Mucosa of descending colon (tissue), 3 donors: Measurements from ENCODE around the gene SLFN12L. TPM values are rescaled to one million over a fixed set of nuclear protein-coding genes. Genes with fewer than 3 reads are reported as not detected.
A peak's percentile ranks its signal among the peaks of the same experiment; 100 is the strongest.
"Not testable (repeated sequence)": the region's sequence is repeated elsewhere in the genome, so short reads cannot be mapped to it uniquely, and the experiment has no call there.

ENCODE experiments used
- ATAC-seq: fragments of 200-7000 bp; cut with Tn5 transposase; one replicate; pipeline ENCODE4 v1.9.1; 2020; ENCODE audit warnings: mild to moderate bottlenecking, moderate library complexity
- DNase-seq, 3 donors: peaks; one replicate each; pipeline ENCODE4 v3.0.0-alpha.2; 2020
- H3K36me3 ChIP-seq: fragments of 200-600 bp; one replicate; pipeline ENCODE4 v1.8.0; 2021; ENCODE audit warnings: low read depth, mild to moderate bottlenecking
- H3K4me1 ChIP-seq: fragments of 200-600 bp; one replicate; pipeline ENCODE4 v1.8.0; 2021; ENCODE audit warnings: low read depth, mild to moderate bottlenecking
- H3K4me3 ChIP-seq: fragments of 200-600 bp; one replicate; pipeline ENCODE4 v1.8.0; 2021; ENCODE audit warnings: mild to moderate bottlenecking
- H3K9me3 ChIP-seq: fragments of 200-600 bp; one replicate; pipeline ENCODE4 v1.8.0; 2021; ENCODE audit warnings: mild to moderate bottlenecking
- intact Hi-C, 2 donors: fragments of 100-400 bp; cut with DNase I in 1 of 2; cut with micrococcal nuclease in 1 of 2; formaldehyde crosslinking; loops; one replicate each; pipeline versions ENCODE4 v1.11.0 to v1.11.1; 2022; cut with DNase I, micrococcal nuclease
- total RNA-seq, 3 donors: library from RNA; stranded (reverse); fragmentation: NEBNext Ultra II Directional in 2 of 3; extraction: Animal tissue kit (Norgen Biotek cat#: 25700) in 2 of 3; gene quantifications; one replicate each; pipeline versions ENCODE4 v1.2.1 to v1.2.4, GENCODE V29; 2021 to 2023
- TF ChIP-seq, protein P1 (sequence below): fragments of 200-600 bp; IDR thresholded peaks from one replicate; pipeline ENCODE4 v1.8.0; 2022; ENCODE audit warnings: antibody characterized with exemption, mild to moderate bottlenecking
- donor health status: DM: no; HTN: no; CAD: no; lungs with moderate emphysema.
- donor health status: DM: no; HTN: no; CAD: no.
- donor health status: DM: no; HTN: yes; CAD: no.

SLFN12L gene
- total RNA-seq, 3 donors from 2014 or later: 1.5 to 2.9 (median 2.9) TPM

DNA sequence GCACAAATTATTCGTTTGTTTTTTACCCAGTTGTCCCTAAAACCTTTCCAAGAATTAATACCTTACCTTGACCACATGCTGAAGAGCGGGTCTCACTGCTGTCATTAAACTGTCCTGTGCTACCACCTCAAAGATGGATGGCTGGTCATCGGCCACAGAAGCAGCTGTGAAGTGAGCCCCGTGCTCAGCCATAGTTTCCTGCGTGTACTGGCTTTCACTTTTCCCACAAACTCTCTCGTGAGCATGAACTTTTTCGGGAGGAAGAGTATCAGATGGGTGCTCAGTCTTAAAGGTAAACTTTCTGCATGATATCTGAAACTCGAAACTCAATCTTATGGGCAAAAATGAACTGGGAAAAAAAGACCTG is 40.3 kb upstream of the SLFN12L start:
- intact Hi-C loops: no loop called here
- ATAC-seq (peak; percentile 32), DNase-seq (peak in 1 of 3 donors; percentile 43)
- H3K9me3 ChIP-seq: no peaks in the 10 kb centered on the region
- H3K36me3 ChIP-seq: no peaks in the 10 kb centered on the region
- peak overlapping the region; percentile 54 for H3K4me3 ChIP-seq
- H3K4me1 ChIP-seq: no peaks in the 10 kb centered on the region
- TF ChIP-seq, protein P1, sequence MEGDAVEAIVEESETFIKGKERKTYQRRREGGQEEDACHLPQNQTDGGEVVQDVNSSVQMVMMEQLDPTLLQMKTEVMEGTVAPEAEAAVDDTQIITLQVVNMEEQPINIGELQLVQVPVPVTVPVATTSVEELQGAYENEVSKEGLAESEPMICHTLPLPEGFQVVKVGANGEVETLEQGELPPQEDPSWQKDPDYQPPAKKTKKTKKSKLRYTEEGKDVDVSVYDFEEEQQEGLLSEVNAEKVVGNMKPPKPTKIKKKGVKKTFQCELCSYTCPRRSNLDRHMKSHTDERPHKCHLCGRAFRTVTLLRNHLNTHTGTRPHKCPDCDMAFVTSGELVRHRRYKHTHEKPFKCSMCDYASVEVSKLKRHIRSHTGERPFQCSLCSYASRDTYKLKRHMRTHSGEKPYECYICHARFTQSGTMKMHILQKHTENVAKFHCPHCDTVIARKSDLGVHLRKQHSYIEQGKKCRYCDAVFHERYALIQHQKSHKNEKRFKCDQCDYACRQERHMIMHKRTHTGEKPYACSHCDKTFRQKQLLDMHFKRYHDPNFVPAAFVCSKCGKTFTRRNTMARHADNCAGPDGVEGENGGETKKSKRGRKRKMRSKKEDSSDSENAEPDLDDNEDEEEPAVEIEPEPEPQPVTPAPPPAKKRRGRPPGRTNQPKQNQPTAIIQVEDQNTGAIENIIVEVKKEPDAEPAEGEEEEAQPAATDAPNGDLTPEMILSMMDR: no peak

DNA sequence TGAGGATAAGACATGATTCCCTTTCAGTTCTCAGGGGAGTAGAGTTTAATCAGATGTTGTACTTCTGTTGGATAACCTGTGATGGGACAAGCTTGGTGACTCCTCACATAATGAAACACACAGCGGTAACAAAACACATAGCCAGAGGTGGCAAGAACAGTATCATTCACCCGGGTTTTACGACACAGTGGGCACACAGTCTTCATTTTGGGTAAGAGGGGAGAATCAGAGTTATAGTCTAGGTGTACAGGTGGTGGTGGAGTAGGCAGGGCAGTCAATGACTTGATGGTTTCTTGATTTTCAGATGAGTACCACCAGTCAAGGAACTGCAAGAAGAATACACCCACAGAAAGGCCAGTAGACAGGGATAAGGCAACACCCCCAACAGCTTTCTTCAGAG is 38.3 kb upstream of the SLFN12L start:
- Histone ChIP-seq H3K9me3 (no peaks in the 10 kb centered on the region), H3K4me3 (no peak overlapping the region), H3K4me1 (no peaks in the 10 kb centered on the region), H3K36me3 (no peaks in the 10 kb centered on the region)
- DNase-seq: no peak
- no peak for ATAC-seq
- intact Hi-C loops: no loop called here
- TF ChIP-seq, protein P1: no peak

DNA sequence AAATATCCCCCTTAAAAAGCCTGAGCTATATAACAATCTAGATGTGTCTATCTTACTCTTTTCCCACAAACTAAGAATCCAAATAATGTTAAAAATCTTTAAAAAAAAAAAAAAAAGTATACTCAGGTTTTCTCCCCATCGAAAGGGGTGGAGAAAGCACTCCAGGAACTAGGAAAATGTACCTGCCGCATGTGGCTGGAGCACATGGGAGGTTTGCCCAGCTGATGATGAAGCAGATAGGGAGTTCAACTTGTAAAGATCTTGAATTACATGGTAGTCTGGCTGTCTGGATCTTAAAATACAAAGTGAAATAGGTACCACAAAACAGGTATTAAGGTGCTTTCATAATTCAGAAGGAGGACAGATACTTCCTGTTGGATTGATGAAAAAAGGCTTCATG is 31.9 kb upstream of the SLFN12L start:
- peaks cover 15% of the 10 kb centered on the region for H3K4me1 ChIP-seq
- H3K36me3 ChIP-seq: no peaks in the 10 kb centered on the region
- intact Hi-C loops: no loop called here
- no peak overlapping the region for H3K4me3 ChIP-seq
- no peaks in the 10 kb centered on the region for H3K9me3 ChIP-seq
- TF ChIP-seq, protein P1: no peak
- DNase-seq: no peak
- ATAC-seq: no peak

DNA sequence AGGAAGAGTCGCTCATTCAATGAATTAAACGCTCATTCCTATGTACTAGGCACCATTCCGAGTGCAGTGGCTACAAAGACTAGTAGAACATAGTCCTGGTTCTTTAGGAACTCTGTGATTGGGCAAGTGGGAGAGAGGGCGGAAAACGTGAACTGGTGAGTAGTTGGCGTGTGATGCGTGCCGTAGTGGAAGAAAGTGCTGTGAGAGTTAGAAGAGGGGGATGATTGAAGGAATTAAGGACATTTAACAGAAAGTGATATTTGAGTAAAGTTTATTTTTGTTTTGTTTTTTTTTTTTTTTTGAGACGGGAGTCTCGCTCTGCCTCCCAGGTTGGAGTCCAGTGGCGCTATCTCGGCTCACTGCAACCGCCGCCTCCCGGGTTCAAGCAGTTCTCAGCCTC is 31.1 kb upstream of the SLFN12L start:
- no peaks in the 10 kb centered on the region for H3K36me3 ChIP-seq
- intact Hi-C loops: no loop called here
- H3K9me3 ChIP-seq: no peaks in the 10 kb centered on the region
- DNase-seq (no peak), ATAC-seq (peak; percentile 64)
- peaks cover 15% of the 10 kb centered on the region for H3K4me1 ChIP-seq
- H3K4me3 ChIP-seq: peak overlapping the region; percentile 60
- TF ChIP-seq, protein P1: no peak

DNA sequence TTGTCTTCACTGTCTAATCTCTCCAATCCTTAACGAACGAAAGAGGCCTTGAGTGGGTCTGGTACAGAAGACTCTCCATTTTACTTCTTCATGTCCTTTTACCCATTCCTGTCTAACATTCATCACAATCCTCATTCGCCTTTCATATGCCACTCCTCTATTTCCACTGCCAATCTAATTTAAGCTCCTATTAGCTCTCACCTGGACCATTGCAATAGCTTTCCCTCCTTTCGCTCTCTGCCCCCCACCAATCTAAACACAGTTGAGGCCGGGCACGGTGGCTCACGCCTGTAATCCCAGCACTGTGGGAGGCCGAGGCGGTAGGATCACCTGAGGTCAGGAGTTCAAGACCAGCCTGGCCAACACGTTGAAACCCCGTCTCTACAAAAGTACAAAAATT is 29.5 kb upstream of the SLFN12L start:
- no peaks in the 10 kb centered on the region for H3K36me3 ChIP-seq
- H3K9me3 ChIP-seq: no peaks in the 10 kb centered on the region
- TF ChIP-seq, protein P1: no peak
- no peak for ATAC-seq
- no peak overlapping the region for H3K4me3 ChIP-seq
- H3K4me1 ChIP-seq: peaks cover 15% of the 10 kb centered on the region
- intact Hi-C loops: no loop called here
- DNase-seq: no peak

DNA sequence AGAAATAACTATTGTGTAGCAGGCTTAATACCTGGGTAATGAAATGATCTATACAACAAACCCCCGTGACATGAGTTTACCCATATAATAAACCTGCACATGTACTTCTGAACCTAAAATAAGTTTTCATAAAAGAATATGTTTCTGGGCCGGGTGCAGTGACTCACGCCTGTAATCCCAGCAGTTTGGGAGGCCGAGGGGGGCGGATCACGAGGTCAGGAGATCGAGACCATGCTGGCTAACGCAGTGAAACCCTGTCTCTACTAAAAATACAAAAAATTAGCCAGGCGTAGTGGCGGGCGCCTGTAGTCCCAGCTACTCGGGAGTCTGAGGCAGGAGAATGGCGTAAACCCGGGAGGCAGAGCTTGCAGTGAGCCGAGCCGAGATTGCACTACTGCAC is 25.7 kb upstream of the SLFN12L start:
- not testable (repeated sequence) for ATAC-seq, DNase-seq

More for the DNA sequence above, 25.7 kb upstream of the SLFN12L start:
- H3K9me3 ChIP-seq, H3K4me3 ChIP-seq, H3K4me1 ChIP-seq, H3K36me3 ChIP-seq, intact Hi-C loops: not testable (repeated sequence)
